HG03097 (cell line): Measurements from ENCODE around the gene DPP6.

Experiments
- ATAC-seq: cut with Tn5 transposase; IDR thresholded peaks from one replicate; pipeline ENCODE4 v1.9.1; 2021; ENCODE audit not compliant: unreplicated experiment, low FRiP score

The DPP6 gene

DNA sequence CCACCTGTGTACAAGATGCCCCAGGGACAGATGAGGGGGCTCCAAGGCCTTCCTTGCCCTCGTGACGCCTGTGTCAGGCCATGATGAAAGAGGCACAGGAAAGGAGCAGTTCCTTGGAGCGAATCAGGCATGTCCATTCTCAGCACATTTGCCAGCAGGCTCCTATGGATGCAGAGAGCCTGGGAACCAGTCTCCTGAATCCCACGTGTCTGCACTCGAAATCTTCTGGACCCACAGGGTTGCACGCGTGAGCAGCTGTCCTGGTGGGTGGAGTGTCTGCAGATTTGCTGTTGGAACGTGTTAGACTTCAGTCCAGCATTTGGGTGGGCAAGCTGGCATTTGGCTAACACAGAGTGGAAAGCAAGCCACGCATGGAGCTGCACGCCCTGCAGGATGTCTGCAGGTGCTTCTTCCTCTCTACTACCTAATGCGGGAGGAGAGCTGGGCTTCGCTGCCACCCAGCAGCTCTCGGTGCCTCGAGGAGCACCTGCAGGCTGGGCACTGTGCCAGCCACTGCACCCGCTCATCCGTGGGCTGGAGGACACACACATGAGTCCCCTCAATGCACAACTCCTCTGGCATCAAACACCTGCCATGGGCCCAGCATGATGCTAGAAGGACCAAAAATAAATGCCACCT, 810.1 kb downstream of the DPP6 start:
- no peak for ATAC-seq

GRCh38 chr7:154863766-154864522, 811.7 kb downstream of the DPP6 start:
- no peak for ATAC-seq

DNA sequence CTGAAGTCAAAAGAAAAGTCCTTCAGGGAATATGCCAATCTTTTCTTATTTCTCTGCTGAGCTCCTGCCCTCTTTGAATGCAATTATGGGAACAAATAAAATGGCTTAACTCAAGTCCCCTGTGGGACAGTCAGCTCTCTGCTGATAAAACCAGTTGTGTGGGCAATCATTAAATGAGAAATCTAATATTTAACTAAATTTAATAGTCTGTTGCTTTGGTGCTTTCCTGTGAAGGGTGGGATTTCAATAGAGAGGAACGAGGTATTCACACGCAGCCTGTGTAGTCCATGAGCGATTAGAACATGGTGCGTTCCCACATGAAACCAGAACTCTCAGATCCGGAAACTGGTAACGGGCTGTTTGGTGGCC, 812.3 kb downstream of the DPP6 start:
- no peak for ATAC-seq

DNA sequence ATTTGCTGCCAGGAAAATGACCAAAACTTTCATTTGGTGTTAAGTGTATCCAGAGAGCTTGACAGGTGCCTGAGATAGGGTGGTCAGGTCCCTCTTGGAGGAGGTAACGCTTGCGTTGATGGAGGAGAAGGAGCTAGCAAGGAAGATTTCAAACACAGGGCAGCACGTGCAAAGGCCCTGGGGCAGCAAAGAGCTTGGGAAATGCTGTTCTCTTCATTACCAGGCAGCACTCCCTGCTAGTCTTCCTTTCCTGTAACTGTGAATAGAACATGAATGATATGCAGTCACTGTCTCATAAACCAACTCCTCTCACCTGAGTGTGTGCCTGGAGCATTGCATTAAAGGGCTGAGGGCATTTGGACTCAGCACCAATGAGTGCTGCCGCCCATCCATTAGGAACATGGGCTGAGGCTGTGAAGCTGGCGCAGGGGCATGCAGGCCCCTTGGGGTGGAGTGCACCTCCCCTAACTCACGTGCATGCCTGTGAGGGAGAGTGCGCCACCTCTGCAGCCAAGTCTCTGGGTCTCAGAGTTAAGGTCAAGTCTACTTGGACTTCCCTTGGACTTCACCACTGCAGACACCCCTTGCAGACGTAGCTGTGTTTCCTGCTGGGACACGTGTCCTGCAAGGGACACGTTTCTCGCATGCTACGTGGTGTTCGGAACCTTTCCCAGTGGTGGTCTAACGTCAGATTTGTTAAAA, 813.9 kb downstream of the DPP6 start:
- ATAC-seq, result no peak

- ATAC-seq, result no peak
These were observed 814.9 kb downstream of the DPP6 start for GRCh38 chr7:154867068-154867467.

- ATAC-seq, result no peak
These were observed 816.7 kb downstream of the DPP6 start for GRCh38 chr7:154868921-154869320.

- ATAC-seq, result no peak
These were observed 817.2 kb downstream of the DPP6 start for GRCh38 chr7:154869436-154869835.

DNA sequence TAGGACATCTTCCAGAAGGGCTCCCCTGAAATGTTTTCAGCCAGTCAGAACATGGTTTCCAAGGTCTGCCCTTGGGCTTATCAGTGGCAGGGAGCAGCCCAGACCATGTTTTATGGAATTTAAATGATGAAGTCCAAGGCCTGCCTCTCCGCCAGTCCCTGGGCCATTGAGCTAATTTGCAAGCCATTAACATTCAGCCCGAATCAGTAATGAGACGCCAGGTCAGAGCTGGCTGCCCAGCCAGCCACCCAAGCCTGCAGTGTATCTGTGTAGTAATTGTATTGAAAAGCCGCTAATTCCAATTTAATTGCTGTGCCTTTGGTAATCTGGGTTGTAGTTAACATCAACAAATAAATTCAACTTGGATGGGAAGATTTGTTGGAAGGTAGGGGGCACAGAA, 819.3 kb downstream of the DPP6 start:
- no peak for ATAC-seq

DNA sequence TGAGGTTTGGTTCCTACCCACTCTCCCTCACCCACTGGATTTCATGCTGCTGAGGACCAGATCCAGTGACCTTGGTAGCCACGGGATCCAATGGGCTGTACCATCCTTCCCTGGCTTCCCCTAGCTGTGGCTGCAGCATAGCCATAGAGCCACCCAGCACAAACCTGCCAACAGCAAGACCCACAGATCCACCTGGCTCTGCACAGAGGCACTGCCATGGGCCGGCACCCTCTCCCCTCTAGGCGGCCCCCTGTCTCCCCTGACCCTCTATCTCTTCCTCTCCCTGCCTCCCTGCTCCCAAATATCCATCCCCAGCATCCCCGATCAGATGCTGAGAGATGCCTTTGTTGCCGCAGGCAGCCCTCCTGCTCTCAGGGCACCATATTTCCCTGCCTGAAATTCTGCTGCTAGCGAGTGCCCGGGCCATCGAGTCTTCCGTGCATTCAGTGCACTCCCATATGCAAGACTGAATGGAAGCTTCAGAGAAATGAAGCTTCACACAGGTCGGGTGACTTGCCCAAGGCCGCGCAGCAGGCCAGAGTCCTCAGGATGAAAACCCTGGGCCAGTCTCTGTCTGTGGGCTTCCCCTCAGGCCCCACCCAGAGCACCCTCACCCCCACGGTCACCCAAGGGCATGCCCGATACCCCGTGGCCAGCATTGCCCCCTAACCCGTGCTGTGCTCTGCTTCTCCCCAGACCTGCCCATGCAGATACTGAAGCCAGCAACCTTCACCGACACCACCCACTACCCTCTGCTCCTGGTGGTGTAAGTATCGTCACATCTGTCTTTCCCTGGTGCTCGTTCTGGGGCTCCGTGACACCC, 819.9 kb downstream of the DPP6 start:
- ATAC-seq, result no peak

- ATAC-seq, result no peak
These were observed 820.8 kb downstream of the DPP6 start for GRCh38 chr7:154872811-154873499.

DNA sequence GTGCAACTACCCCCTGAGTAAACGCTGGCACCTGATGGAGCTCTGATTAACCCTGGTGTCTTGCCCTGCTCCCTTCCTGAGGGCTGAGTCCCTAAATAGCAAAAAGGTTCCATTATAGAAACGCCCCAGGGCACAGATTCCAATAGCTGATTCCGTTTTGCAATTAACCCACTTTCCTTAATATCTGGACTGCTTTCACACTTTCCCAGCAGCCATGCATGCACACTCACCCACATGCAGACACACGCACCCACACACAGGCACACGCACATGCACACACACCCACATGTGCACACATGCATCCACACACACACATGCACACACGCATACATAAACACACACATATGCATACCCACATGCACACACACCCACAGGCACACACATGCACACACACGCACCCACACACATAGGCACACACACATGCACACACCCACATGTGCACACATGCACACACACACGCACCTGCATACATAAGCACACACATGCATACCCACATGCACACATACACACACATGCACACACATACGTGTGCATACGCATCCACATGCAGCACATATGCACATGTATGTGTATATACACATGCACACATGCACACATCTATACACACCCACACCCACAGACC, 821.4 kb downstream of the DPP6 start:
- ATAC-seq, result no peak

GRCh38 chr7:154874409-154875113, 822.4 kb downstream of the DPP6 start:
- ATAC-seq, result no peak

DNA sequence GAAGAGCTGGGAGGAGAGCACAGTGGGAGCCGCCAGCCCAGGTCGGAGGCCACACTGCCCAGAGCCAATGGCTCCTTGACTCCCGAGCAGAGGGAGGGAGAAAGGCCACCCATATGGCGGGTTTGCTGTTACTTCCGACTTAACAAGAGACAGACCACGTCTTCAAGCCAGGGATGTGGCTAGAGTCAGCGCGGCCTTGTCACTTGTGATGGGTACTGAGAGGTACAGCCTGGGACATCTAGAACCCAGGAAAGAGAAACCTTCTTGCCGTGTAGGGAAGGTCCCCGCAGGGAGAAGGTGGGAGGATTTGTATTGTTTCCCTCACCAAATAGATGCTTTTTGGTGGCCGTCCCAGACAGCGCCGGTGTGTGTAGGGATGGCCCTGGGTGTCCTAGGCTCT, 823.1 kb downstream of the DPP6 start:
- no peak for ATAC-seq

DNA sequence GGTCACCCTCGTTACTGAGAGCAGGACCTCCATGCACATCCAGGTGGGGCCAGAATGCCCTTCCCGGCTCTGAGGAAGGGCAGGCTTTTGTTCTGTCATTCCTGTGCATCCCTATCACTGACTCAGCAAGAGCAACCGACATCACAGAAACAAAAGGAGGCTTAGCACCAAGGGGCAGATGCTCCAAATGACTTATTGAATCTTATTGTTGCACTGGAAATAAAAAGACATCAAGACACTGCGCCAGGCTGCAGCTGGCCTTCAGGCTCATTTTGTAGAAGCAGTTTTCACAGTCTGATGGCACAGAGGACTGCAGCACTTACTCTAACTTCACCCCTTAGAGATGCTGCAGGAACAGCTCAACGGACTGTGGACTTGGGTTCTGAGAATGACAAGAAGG, 824.3 kb downstream of the DPP6 start:
- ATAC-seq, result no peak

DNA sequence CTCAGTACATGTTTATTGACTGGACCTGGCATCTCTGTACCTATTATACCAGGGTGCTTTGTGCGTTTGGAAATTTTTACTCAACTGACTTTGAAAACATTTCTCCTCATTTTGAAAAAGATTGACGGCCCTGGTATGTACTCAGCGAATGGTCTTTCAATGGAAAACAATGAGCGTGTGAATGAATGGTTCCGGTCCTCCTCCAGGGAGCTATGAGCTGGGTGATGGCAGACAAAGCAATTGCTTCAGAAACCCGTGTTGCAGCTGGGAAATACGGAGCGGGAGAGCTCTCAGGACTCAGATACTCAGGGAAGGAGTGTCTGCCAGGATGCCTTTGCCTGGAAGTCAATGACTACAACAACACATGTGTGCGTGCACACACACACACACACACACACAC, 824.8 kb downstream of the DPP6 start:
- no peak for ATAC-seq

DNA sequence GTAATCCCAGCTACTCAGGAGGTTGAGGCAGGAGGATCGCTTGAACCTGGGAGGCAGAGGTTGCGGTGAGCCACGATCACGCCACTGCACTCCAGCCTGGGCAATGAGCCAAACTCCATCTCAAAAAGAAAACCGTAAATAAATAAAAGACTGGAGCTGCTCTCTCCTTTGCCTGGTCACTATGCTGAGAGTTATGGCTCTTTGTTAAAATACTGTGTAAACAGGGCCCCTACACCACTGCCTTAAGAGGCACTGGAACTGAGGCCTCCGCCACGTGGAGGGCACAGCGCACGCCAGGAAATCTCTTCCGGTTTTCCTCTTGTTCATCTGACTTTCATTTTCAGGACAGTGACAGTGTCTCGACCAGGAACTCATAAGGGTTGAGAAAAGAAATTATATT, 827.4 kb downstream of the DPP6 start:
- ATAC-seq, result no peak

- no peak for ATAC-seq
These were observed 828.3 kb downstream of the DPP6 start for GRCh38 chr7:154880513-154880912.

- ATAC-seq, result no peak
These were observed 828.8 kb downstream of the DPP6 start for GRCh38 chr7:154881026-154881425.

DNA sequence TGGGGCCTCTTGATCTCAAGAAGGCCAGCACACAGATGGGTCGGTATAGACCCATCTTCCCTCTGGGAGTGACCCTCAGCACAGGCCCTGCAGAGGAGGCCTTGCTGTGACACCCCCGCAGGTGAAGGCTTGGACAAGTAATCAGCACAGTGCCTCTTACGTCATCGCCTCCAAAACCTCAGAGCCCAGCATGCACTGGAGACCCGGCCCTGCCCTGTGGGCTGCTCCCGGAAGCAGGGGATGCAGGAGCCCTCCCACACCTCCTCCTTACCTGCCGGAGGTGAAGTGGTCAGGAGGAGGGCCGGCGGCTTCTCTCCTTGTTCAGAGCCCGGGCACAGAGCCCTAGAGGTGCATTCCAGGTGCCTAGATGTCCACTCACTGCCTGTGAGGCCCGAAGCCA, 829.3 kb downstream of the DPP6 start:
- no peak for ATAC-seq
